HCT116 (cell line): Measurements from ENCODE around the gene CELF1. TPM values are rescaled to one million over a fixed set of nuclear protein-coding genes. Genes with fewer than 3 reads are reported as not detected.

Experiments
- ATAC-seq: fragments of 200-7000 bp; cut with Tn5 transposase; 2 replicates; pipeline ENCODE4 v1.9.1; 2020; ENCODE audit warnings: mild to moderate bottlenecking, moderate library complexity
- BruUV-seq: library from RNA; stranded (reverse); fragments of 400-500 nt; replicated peaks from 2 replicates; lab custom pipeline; 2021; lab: Mats Ljungman, UMichigan
- CTCF ChIA-PET: fragments of 300-600 bp; sonication (Branson Sonifier 250); formaldehyde crosslinking; loops from one replicate; lab custom pipeline; 2021; ENCODE audit warnings: antibody characterized with exemption; lab: Charles Lee
- POLR2A ChIA-PET: fragments of 300-600, 350-600 bp; sonication (Branson Sonifier 250); formaldehyde crosslinking; loops from one replicate; lab custom pipeline; 2021; ENCODE audit warnings: antibody characterized with exemption; lab: Charles Lee
- RAD21 ChIA-PET, 2 experiments: fragments of 300-600 bp; sonication (Branson Sonifier 250); formaldehyde crosslinking; loops; one replicate each; lab custom pipeline; 2023; ENCODE audit warnings: low total read pairs in 2 of 2; ENCODE audit not compliant: uncharacterized antibody in 2 of 2, unreplicated experiment in 2 of 2, low non-redundant PET in 1 of 2; lab: Charles Lee
- DNase-seq: peaks from one replicate; pipeline ENCODE4 v3.0.0-alpha.2; 2010; ENCODE audit warnings: low read depth, low spot score
- H2AFZ ChIP-seq: fragments of 200-600 bp; shearing (Covaris generic), sonication (generic); 2 replicates; pipeline ENCODE4 v1.6.1; 2017; ENCODE audit warnings: low read depth, mixed run types, mixed read lengths, antibody characterized with exemption, low read length; ENCODE audit not compliant: poor library complexity, severe bottlenecking
- H3K27ac ChIP-seq: 2 replicates; pipeline ENCODE4 v1.5.1; 2012; ENCODE audit warnings: low read depth, low read length
- H3K27me3 ChIP-seq: fragments of 200-600 bp; sonication (generic); 2 replicates; pipeline ENCODE4 v1.6.1; 2016; ENCODE audit warnings: mixed run types, low read length, mixed read lengths; ENCODE audit not compliant: insufficient read depth
- H3K36me3 ChIP-seq, 2 experiments: fragments of 200-500 bp in 1 of 2; fragments of 200-600 bp in 1 of 2; sonication (Bioruptor generic) in 1 of 2; sonication (generic) in 1 of 2; 2 replicates each; pipeline versions ENCODE4 v1.5.1 to v1.6.1; 2014 to 2016; ENCODE audit warnings: low read length in 2 of 2, inconsistent platforms in 1 of 2, mixed read lengths in 1 of 2, mixed run types in 1 of 2; ENCODE audit not compliant: insufficient read depth in 2 of 2, control insufficient read depth in 1 of 2
- H3K4me1 ChIP-seq, 2 experiments: fragments of 200-600 bp in 1 of 2; sonication (generic) in 1 of 2; 2 replicates each; pipeline versions ENCODE4 v1.5.1 to v1.6.1; 2012 to 2017; ENCODE audit warnings: low read length in 2 of 2, inconsistent platforms in 1 of 2, mild to moderate bottlenecking in 1 of 2, mixed read lengths in 1 of 2, mixed run types in 1 of 2, moderate library complexity in 1 of 2; ENCODE audit not compliant: insufficient read depth in 2 of 2, control insufficient read depth in 1 of 2
- H3K4me2 ChIP-seq: fragments of 200-600 bp; sonication (generic); 2 replicates; pipeline ENCODE4 v1.6.1; 2017; ENCODE audit warnings: mixed run types, low read length, mixed read lengths
- H3K4me3 ChIP-seq, 2 experiments: fragments of 200-600 bp in 1 of 2; sonication (generic) in 1 of 2; replicated peaks in 1 of 2; 2 replicates each; pipeline ENCODE4 v1.5.1; 2011 to 2016; ENCODE audit warnings: low read length in 2 of 2, control low read depth in 1 of 2, low read depth in 1 of 2, mild to moderate bottlenecking in 1 of 2, mixed read lengths in 1 of 2, mixed run types in 1 of 2
- H3K79me2 ChIP-seq: fragments of 200-600 bp; sonication (generic); 2 replicates; pipeline ENCODE4 v1.6.1; 2017; ENCODE audit warnings: mild to moderate bottlenecking, mixed run types, low read length, moderate library complexity, mixed read lengths; ENCODE audit not compliant: insufficient read depth
- H3K9ac ChIP-seq: fragments of 200-600 bp; sonication (generic); 2 replicates; pipeline ENCODE4 v1.6.1; 2016; ENCODE audit warnings: low read length, mixed read lengths
- H3K9me2 ChIP-seq: fragments of 200-600 bp; sonication (generic), shearing (Covaris generic); 2 replicates; pipeline ENCODE4 v1.6.1; 2017; ENCODE audit warnings: mixed run types, mild to moderate bottlenecking, moderate library complexity; ENCODE audit not compliant: insufficient read depth
- H3K9me3 ChIP-seq, 2 experiments: fragments of 200-500 bp in 1 of 2; fragments of 200-600 bp in 1 of 2; sonication (Bioruptor generic) in 1 of 2; sonication (generic) in 1 of 2; 2 replicates each; pipeline ENCODE4 v1.6.1; 2014 to 2017; ENCODE audit warnings: low read length in 2 of 2, mixed read lengths in 2 of 2, inconsistent platforms in 1 of 2, low read depth in 1 of 2, mild to moderate bottlenecking in 1 of 2, mixed run types in 1 of 2, moderate library complexity in 1 of 2; ENCODE audit not compliant: control insufficient read depth in 1 of 2, insufficient read depth in 1 of 2
- H4K20me1 ChIP-seq: fragments of 200-600 bp; sonication (generic), shearing (Covaris generic); 2 replicates; pipeline ENCODE4 v1.6.1; 2017; ENCODE audit warnings: mixed run types, mild to moderate bottlenecking, moderate library complexity; ENCODE audit not compliant: insufficient read depth
- ATF3 ChIP-seq: IDR thresholded peaks from 2 replicates; pipeline ENCODE4 v1.6.1; 2012
- CEBPB ChIP-seq: IDR thresholded peaks from 2 replicates; pipeline ENCODE4 v1.6.1; 2012; ENCODE audit warnings: low read depth
- ELF1 ChIP-seq: IDR thresholded peaks from 2 replicates; pipeline ENCODE4 v1.6.1; 2012; ENCODE audit warnings: low read depth, borderline replicate concordance
- EZH2phosphoT487 ChIP-seq: fragments of 200-600 bp; IDR thresholded peaks from 2 replicates; pipeline ENCODE4 v1.6.1; 2018; ENCODE audit warnings: antibody characterized with exemption, borderline replicate concordance
- FOSL1 ChIP-seq: IDR thresholded peaks from 2 replicates; pipeline ENCODE4 v1.6.1; 2012; ENCODE audit warnings: low read depth
- JUND ChIP-seq: IDR thresholded peaks from 2 replicates; pipeline ENCODE4 v1.6.1; 2012
- POLR2A ChIP-seq: IDR thresholded peaks from 2 replicates; pipeline ENCODE4 v1.7.0; 2011; ENCODE audit warnings: borderline replicate concordance; ENCODE audit not compliant: insufficient read depth, insufficient read length; ENCODE audit errors: extremely low read depth
- POLR2AphosphoS5 ChIP-seq: IDR thresholded peaks from 2 replicates; pipeline ENCODE4 v1.6.1; 2011; ENCODE audit warnings: mild to moderate bottlenecking, low read depth, low read length, moderate library complexity
- RAD21 ChIP-seq: IDR thresholded peaks from 2 replicates; pipeline ENCODE4 v1.6.1; 2012; ENCODE audit warnings: low read depth, mild to moderate bottlenecking
- SIN3A ChIP-seq: IDR thresholded peaks from 2 replicates; pipeline ENCODE4 v1.6.1; 2012; ENCODE audit warnings: low read depth
- SRF ChIP-seq: IDR thresholded peaks from 2 replicates; pipeline ENCODE4 v1.6.1; 2012; ENCODE audit warnings: low read depth
- TCF7L2 ChIP-seq: IDR thresholded peaks from 2 replicates; pipeline ENCODE4 v1.7.0; 2011; ENCODE audit warnings: borderline replicate concordance, inconsistent platforms; ENCODE audit not compliant: insufficient read depth, insufficient read length; ENCODE audit errors: extremely low read depth
- ZBTB33 ChIP-seq: IDR thresholded peaks from 2 replicates; pipeline ENCODE4 v1.6.1; 2011; ENCODE audit warnings: mild to moderate bottlenecking, low read length, moderate library complexity; ENCODE audit not compliant: insufficient replicate concordance; ENCODE audit errors: extremely low read depth
- ZFX ChIP-seq: fragments of 450-650 bp; IDR thresholded peaks from 2 replicates; pipeline ENCODE4 v1.6.1; 2017
- intact Hi-C: fragments of 100-400 bp; cut with micrococcal nuclease; formaldehyde crosslinking; loops from 2 replicates; pipeline ENCODE4 v1.10.0; 2022
- total RNA-seq: library from RNA; stranded (reverse); gene quantifications from one replicate; pipeline ENCODE4 v1.2.1, GENCODE V29; 2021; ENCODE audit not compliant: unreplicated experiment
- TF ChIP-seq, protein P1 (sequence below), 3 experiments: fragments of 200-600 bp in 1 of 3; sonication (generic) in 1 of 3; IDR thresholded peaks in 2 of 3; conservative IDR thresholded peaks in 1 of 3; 2 replicates each; pipeline ENCODE4 v1.5.1; 2012 to 2017; ENCODE audit warnings: low read depth in 2 of 3, low read length in 2 of 3, antibody characterized with exemption in 1 of 3, borderline replicate concordance in 1 of 3, control low read depth in 1 of 3, mild to moderate bottlenecking in 1 of 3, mixed read lengths in 1 of 3, mixed run types in 1 of 3, moderate library complexity in 1 of 3; ENCODE audit not compliant: insufficient read depth in 1 of 3

CELF1 gene
- total RNA-seq, 1 experiment from 2014 or later, result 133 TPM

GRCh38 chr11:47470671-47471070 lies 82.3 kb downstream of the CELF1 start (continued):
- TF ChIP-seq, protein P1, sequence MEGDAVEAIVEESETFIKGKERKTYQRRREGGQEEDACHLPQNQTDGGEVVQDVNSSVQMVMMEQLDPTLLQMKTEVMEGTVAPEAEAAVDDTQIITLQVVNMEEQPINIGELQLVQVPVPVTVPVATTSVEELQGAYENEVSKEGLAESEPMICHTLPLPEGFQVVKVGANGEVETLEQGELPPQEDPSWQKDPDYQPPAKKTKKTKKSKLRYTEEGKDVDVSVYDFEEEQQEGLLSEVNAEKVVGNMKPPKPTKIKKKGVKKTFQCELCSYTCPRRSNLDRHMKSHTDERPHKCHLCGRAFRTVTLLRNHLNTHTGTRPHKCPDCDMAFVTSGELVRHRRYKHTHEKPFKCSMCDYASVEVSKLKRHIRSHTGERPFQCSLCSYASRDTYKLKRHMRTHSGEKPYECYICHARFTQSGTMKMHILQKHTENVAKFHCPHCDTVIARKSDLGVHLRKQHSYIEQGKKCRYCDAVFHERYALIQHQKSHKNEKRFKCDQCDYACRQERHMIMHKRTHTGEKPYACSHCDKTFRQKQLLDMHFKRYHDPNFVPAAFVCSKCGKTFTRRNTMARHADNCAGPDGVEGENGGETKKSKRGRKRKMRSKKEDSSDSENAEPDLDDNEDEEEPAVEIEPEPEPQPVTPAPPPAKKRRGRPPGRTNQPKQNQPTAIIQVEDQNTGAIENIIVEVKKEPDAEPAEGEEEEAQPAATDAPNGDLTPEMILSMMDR (IDR thresholded peaks at IDR 0.05 in 2 of 3, conservative IDR thresholded peaks at IDR 0.05 in 1 of 3; ENCODE audit: borderline replicate concordance in 1 of 3, insufficient read depth in 1 of 3, low read depth in 2 of 3, low read length in 2 of 3), result no peak
- no peak for TF ChIP-seq ELF1

GRCh38 chr11:47469361-47470179 lies 83.4 kb downstream of the CELF1 start:
- Histone ChIP-seq H3K4me3 (no peak overlapping the region), H2AFZ (no peak overlapping the region), H3K36me3 (peaks cover 35 to 49% of the 10 kb centered on the region in 2 experiments), H3K4me1 (peaks cover 0 to 4% of the 10 kb centered on the region in 2 experiments; a peak in 1 of 4 replicates), H3K27me3 (no peaks in the 10 kb centered on the region), H3K9ac (no peak overlapping the region), H3K4me2 (no peak overlapping the region), H3K9me3 (no peaks in the 10 kb centered on the region), H3K27ac (no peak overlapping the region), H4K20me1 (peaks cover 4% of the 10 kb centered on the region), H3K79me2 (peaks cover 46% of the 10 kb centered on the region), H3K9me2 (no peaks in the 10 kb centered on the region)
- ChIA-PET RAD21 (no interaction called here), POLR2A (no interaction called here), CTCF (no interaction called here)
- intact Hi-C loops, result loop anchor here (10.0 kb wide), 1 partner anchor 145 kb away; no protein-coding TSS in a partner anchor
- no peak for ATAC-seq
- no peak for DNase-seq
- BruUV-seq, result TSS peak; percentile 1
- TF ChIP-seq FOSL1 (no peak), ZBTB33 (no peak), SRF (no peak), ATF3 (no peak), TCF7L2 (no peak), SIN3A (no peak), POLR2A (no peak), ZFX (no peak), JUND (no peak), RAD21 (no peak), CEBPB (no peak), EZH2phosphoT487 (no peak), POLR2AphosphoS5 (no peak)
